ENCODE results near the gene PPIP5K1.
A peak's percentile ranks its signal among the peaks of the same experiment; 100 is the strongest.

PPIP5K1 gene

GRCh38 chr15:43523646-43524045 lies 66.4 kb downstream of the PPIP5K1 start:
- intact Hi-C loops (cut with DNase I), result no loop called here
- DNase-seq, result no peak

DNA sequence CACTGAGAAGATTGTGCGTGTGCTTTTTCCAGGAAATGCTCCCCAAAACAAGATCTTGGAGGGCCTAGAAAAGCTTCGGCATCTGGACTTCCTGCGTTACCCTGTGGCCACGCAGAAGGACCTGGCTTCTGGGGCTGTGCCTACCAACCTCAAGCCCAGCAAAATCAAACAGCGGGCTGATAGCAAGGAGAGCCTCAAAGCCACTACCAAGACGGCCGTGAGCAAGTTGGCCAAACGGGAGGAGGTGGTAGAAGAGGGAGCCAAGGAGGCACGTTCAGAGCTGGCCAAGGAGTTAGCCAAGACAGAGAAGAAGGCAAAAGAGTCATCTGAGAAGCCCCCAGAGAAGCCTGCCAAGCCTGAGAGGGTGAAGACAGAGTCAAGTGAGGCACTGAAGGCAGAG lies 67.8 kb downstream of the PPIP5K1 start:
- intact Hi-C loops (cut with DNase I), result no loop called here

DNA sequence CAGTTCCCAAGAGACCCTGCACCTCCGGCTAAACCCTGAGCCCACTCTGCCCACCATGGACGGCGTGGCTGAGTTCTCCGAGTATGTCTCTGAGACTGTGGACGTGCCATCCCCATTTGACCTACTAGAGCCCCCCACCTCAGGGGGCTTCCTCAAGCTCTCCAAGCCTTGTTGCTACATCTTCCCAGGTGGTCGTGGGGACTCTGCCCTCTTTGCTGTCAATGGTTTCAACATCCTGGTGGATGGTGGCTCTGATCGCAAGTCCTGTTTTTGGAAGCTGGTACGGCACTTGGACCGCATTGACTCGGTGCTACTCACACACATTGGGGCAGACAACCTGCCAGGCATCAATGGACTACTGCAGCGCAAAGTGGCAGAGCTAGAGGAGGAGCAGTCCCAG lies 68.6 kb downstream of the PPIP5K1 start:
- intact Hi-C loops (cut with DNase I), result no loop called here
- no peak for DNase-seq

More for the DNA sequence above, 67.8 kb downstream of the PPIP5K1 start:
- no peak for DNase-seq

DNA sequence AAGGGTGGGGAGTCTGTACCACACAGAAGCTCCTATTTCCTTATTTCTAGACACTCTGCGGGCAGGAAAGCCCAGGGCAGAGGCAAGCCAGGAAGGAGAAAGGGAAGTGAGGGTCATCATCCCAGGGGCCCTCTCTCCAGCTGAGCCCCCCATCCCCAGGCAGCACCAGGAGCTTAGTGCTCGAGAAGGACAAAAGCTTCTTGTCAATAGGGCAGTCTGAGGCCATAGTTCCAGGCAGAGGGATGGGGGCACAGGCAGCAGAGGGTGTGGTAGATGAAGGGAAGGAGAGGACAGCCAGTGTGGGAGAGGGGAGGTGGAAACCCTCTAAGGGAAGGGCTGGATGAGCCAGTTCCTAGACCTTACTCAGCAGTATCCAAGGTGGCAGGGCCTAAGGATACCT lies 69.9 kb downstream of the PPIP5K1 start:
- intact Hi-C loops (cut with DNase I), result no loop called here
- peak in 1 of 42 donors; percentile 4 for DNase-seq

DNA sequence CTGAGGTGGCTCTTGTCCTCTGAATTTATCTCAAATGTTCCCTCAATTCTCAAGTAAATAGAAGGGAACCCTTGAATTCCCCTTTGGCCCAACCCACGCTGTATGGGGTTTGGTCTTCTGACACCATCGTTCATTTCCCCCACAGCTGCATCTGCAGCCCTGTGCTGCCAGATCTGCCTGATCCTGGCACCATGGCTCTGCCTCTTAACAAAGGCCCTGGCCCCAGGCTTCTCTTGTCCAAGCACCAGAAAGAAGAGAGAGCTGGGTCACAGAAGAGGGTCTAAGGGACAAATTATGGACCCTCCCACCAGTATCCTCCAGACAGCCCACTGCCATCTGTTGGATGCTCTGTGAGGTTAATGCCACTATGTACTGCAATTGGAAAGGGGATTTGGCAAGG lies 70.8 kb downstream of the PPIP5K1 start:
- intact Hi-C loops (cut with DNase I), result loop anchor here (5.0 kb wide), 1 partner anchor 228 kb away; the partner anchor contains the start of gene PDIA3
- DNase-seq, result peak in 38 of 42 donors; percentile 20 to 83 (median 70)

DNA sequence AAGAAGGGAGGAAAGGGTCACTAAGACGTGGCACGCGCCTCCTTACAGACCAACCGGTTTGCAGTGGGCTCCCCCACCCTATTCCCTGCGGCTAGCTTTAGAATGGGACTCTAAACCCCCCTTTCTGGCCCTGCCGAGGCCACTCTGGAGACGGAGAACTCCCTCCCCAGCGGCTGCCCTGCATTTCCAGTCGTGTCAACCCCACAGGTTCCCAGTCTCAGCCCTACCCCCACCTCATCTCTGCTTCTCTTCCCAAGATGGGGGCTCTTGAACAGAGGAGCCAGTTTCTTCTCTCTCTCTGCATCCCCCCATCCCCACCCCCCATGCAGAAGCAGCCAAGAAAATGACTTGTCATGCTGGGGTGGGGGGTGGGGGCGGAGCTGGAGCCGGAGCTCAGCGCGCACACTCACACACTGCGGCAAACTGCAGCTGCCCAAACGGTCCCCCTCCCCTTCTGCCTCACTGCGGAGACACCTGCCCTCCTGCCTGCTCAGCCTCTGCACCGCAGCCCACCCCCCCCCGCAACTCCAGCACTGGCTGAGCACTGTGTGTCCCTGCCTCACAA lies 71.7 kb downstream of the PPIP5K1 start:
- intact Hi-C loops (cut with DNase I), result loop anchor here (5.0 kb wide), 1 partner anchor 229 kb away; the partner anchor contains the start of gene PDIA3
- DNase-seq, result peak; percentile 60 to 92 (median 80)

- peak; percentile 66 to 92 (median 80) for DNase-seq
- intact Hi-C loops (cut with DNase I), result loop anchor here (5.0 kb wide), 1 partner anchor 230 kb away; the partner anchor contains the start of gene PDIA3
Observed at GRCh38 chr15:43517354-43518196, 72.4 kb downstream of the PPIP5K1 start, which contains the start of gene MAP1A. Gene MAP1A (plus strand): TSS chr15:43517608. CDS start chr15:43521474, 3,866 bp downstream.

GRCh38 chr15:43516801-43517353 lies 73.1 kb downstream of the PPIP5K1 start:
- peak in 1 of 42 donors; percentile 39 for DNase-seq
- intact Hi-C loops (cut with DNase I), result loop anchor here (5.0 kb wide), 1 partner anchor 230 kb away; the partner anchor contains the start of gene PDIA3

GRCh38 chr15:43516185-43516584 lies 73.8 kb downstream of the PPIP5K1 start:
- intact Hi-C loops (cut with DNase I), result loop anchor here (5.0 kb wide), 1 partner anchor 231 kb away; the partner anchor contains the start of gene PDIA3
- peak in 12 of 42 donors; percentile 22 to 64 (median 33) for DNase-seq

- intact Hi-C loops (cut with DNase I), result loop anchor here (5.0 kb wide), 1 partner anchor 232 kb away; the partner anchor contains the start of gene PDIA3
- no peak for DNase-seq
Observed at GRCh38 chr15:43515741-43516140, 74.3 kb downstream of the PPIP5K1 start.

DNA sequence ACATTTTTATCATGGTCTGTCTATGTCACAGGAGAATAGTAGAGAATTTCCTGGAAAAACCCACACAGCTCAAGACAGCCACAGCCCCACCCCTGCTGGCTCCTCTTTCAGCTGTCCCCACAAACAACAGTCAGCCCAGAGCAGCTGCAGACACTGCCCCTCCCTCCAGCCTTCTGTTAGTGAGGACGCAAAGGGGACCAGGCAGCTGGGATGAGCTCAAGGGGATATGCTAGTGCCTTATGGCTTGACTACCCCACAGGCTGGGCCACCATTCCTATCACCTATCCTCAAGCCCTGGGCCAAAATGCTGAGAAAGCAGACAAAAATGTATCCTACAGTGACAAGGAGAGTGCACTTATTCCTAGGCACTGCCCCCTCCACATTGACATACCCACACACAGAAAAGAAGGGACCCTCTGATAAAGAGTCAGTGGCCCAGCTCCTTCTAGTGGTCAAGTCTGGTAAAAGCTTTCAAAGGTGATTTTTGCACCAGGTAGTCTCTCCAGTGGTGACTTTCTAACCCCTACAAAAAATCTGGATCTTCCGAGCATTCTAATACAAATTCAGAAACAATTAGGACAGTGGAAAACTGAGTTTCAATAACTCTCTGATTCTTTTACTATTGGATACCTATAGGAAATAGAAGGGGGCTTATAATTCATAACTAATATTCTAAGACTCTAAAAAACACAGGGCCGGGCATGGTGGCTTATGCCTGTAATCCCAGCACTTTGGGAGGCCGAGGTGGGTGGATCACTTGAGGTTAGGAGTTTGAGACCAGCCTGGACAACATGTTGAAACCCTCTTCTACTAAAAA lies 75.6 kb downstream of the PPIP5K1 start:
- DNase-seq, result peak; percentile 59 to 94 (median 86)

GRCh38 chr15:43513550-43513949 lies 76.5 kb downstream of the PPIP5K1 start:
- no peak for DNase-seq
- intact Hi-C loops (cut with DNase I), result no loop called here

More for the DNA sequence above, 75.6 kb downstream of the PPIP5K1 start:
- intact Hi-C loops (cut with DNase I), result loop anchor here (5.0 kb wide), 1 partner anchor 233 kb away; the partner anchor contains the start of gene PDIA3

GRCh38 chr15:43511012-43511885 lies 78.8 kb downstream of the PPIP5K1 start:
- intact Hi-C loops (cut with DNase I), result loop anchor here (2.0 kb wide), 1 partner anchor 18 kb away; the partner anchor contains the start of gene TP53BP1

DNA sequence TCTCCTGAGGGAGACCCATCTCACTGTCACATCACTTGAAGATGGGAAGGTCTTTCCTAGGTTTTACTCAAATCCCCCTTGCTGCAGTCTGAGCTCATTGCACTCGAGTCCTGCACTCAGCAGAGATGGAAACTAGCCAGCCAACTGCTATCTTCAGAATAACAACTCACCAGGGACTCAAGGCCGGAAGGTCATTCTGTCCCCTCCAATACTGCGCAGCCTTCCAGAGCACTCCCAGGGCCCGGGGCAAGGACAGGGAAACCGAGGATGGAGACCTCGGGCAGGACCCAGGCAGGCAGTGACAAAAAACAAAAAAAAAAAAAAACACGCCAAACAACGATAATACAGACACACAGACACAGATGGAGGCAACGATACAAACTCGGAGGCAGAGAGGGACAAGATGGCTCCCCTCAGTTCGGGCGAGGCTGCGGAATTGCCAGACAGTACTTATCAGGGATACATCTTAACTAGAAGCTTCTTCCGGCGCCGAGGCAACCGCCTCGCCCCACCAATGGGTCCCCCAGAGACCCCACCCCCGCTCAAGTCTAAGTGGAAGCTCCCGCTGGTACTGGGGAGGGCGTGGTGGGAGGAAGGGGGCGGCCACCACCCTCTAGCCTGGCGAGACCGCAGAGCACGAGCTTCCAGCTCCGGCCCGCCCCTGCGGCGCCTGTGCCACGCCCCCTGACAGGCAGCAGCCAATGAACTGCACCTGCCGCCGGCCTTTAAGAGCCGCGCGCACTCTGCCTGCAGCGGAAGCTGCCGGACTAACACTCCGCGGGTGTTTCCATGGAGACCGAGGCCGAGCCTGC lies 79.6 kb downstream of the PPIP5K1 start:
- peak; percentile 97 to 100 (median 99) for DNase-seq
- intact Hi-C loops (cut with DNase I), result loop anchor here (2.0 kb wide), 1 partner anchor 18 kb away; the partner anchor contains the start of gene TP53BP1

More at GRCh38 chr15:43511012-43511885, 78.8 kb downstream of the PPIP5K1 start:
- peak in 34 of 42 donors; percentile 57 to 83 (median 68) for DNase-seq

GRCh38 chr15:43509660-43510199 lies 80.3 kb downstream of the PPIP5K1 start:
- peak in 11 of 42 donors; percentile 31 to 65 (median 45) for DNase-seq
- intact Hi-C loops (cut with DNase I), result loop anchor here (2.0 kb wide), 1 partner anchor 17 kb away; the partner anchor contains the start of gene TP53BP1
